ENCODE measurements around the gene OSBPL10. TPM values are rescaled to one million over a fixed set of nuclear protein-coding genes. Genes with fewer than 3 reads are reported as not detected.

OSBPL10 gene
- total and polyA plus RNA-seq, 2 experiments from 2014 or later: 2.4 to 8.1 TPM

- no peak for DNase-seq
- in situ Hi-C loops (cut with MboI): no loop called here
- Histone ChIP-seq H4K20me1 (ENCODE audit: insufficient read depth) (no peaks in the 10 kb centered on the region; the same call in 1 of the 2 replicates), H2AFZ (no peak overlapping the region), H3K9ac (no peak overlapping the region), H3K27ac (no peak overlapping the region), H3K9me3 (ENCODE audit: low read depth) (no peaks in the 10 kb centered on the region), H3K79me2 (ENCODE audit: insufficient read depth) (no peaks in the 10 kb centered on the region), H3K9me2 (ENCODE audit: insufficient read depth) (no peaks in the 10 kb centered on the region), H3K27me3 (replicated peaks; ENCODE audit: insufficient read depth) (no peaks in the 10 kb centered on the region), H3K36me3 (ENCODE audit: low read depth) (no peaks in the 10 kb centered on the region), H3K4me2 (ENCODE audit: unreplicated experiment) (no peak overlapping the region), H3K4me1 (ENCODE audit: insufficient read depth) (peaks cover under 1% of the 10 kb centered on the region), H3F3A (ENCODE audit: insufficient read depth) (peaks cover under 1% of the 10 kb centered on the region; the same call in 1 of the 2 replicates), H3K4me3 (no peak overlapping the region)
- no peak for TF ChIP-seq EZH2phosphoT487 (IDR thresholded peaks at IDR 0.05; ENCODE audit: insufficient read depth, low read depth)
- TF ChIP-seq EZH2 (IDR thresholded peaks at IDR 0.05; ENCODE audit: insufficient read depth, poor library complexity, severe bottlenecking): no peak
- 81 to 87% methylated on average over 6 of the region's 6 CpGs for WGBS, 2 experiments (ENCODE audit: low coverage in 1 of 2, low lambda C conversion rate in 2 of 2, missing lambda C conversion rate in 2 of 2)
Measured at GRCh38 chr3:31710123-31710803, 270.8 kb downstream of the OSBPL10 start.

DNA sequence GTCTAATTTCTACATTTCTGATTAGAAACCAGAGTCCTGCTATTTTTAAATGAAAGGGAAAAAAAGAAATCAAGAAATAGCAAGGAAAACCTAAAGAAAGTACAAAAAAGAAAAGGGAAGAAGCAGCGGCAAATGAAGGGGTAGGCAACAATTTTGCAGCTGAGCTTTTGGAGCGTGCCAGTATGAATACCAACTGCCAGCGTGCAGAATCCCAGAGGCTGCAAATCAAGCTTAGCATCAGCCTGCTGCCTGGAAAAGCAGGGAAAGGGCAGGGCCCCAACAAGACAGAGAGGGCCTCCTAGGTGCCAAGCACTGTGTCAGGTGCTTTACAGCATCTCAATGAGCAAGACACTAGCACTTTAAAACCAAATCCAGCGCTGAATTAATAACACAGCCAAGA lies 271.5 kb downstream of the OSBPL10 start:
- H3K36me3 ChIP-seq (ENCODE audit: low read depth): no peaks in the 10 kb centered on the region
- H3F3A ChIP-seq (ENCODE audit: insufficient read depth): peaks cover 8% of the 10 kb centered on the region; the same call in 1 of the 2 replicates
- no peaks in the 10 kb centered on the region for H3K9me2 ChIP-seq (ENCODE audit: insufficient read depth)
- no peaks in the 10 kb centered on the region for H3K9me3 ChIP-seq (ENCODE audit: low read depth)
- no peaks in the 10 kb centered on the region for H3K79me2 ChIP-seq (ENCODE audit: insufficient read depth)
- TF ChIP-seq EZH2phosphoT487 (IDR thresholded peaks at IDR 0.05; ENCODE audit: insufficient read depth, low read depth) (no peak), EZH2 (IDR thresholded peaks at IDR 0.05; ENCODE audit: insufficient read depth, poor library complexity, severe bottlenecking) (no peak)
- in situ Hi-C loops (cut with MboI): no loop called here
- no peak overlapping the region for H2AFZ ChIP-seq
- H3K27me3 ChIP-seq (replicated peaks; ENCODE audit: insufficient read depth): no peaks in the 10 kb centered on the region
- no peak overlapping the region for H3K4me3 ChIP-seq
- H3K9ac ChIP-seq: no peak overlapping the region
- H3K4me1 ChIP-seq (ENCODE audit: insufficient read depth): peaks cover 7% of the 10 kb centered on the region
- H3K4me2 ChIP-seq (ENCODE audit: unreplicated experiment): no peak overlapping the region
- no peak overlapping the region for H3K27ac ChIP-seq
- no peak for DNase-seq
- WGBS, 2 experiments (ENCODE audit: low coverage in 1 of 2, low lambda C conversion rate in 2 of 2, missing lambda C conversion rate in 2 of 2): 79 to 87% methylated on average over 4 of the region's 4 CpGs
- H4K20me1 ChIP-seq (ENCODE audit: insufficient read depth): no peaks in the 10 kb centered on the region; the same call in 1 of the 2 replicates

GRCh38 chr3:31709005-31709404 lies 272.1 kb downstream of the OSBPL10 start:
- no peak overlapping the region for H3K4me2 ChIP-seq (ENCODE audit: unreplicated experiment)

GRCh38 chr3:31707286-31707685 lies 273.8 kb downstream of the OSBPL10 start:
- Histone ChIP-seq H3K9ac (no peak overlapping the region), H3K4me1 (ENCODE audit: insufficient read depth) (peaks cover 11% of the 10 kb centered on the region), H3K4me2 (ENCODE audit: unreplicated experiment) (no peak overlapping the region), H3K9me2 (ENCODE audit: insufficient read depth) (no peaks in the 10 kb centered on the region), H3K9me3 (ENCODE audit: low read depth) (no peaks in the 10 kb centered on the region), H3K79me2 (ENCODE audit: insufficient read depth) (no peaks in the 10 kb centered on the region), H3K27me3 (replicated peaks; ENCODE audit: insufficient read depth) (no peaks in the 10 kb centered on the region), H2AFZ (no peak overlapping the region), H3F3A (ENCODE audit: insufficient read depth) (peaks cover 15% of the 10 kb centered on the region), H3K36me3 (ENCODE audit: low read depth) (no peaks in the 10 kb centered on the region), H4K20me1 (ENCODE audit: insufficient read depth) (no peaks in the 10 kb centered on the region; the same call in 1 of the 2 replicates), H3K27ac (no peak overlapping the region), H3K4me3 (no peak overlapping the region)
- DNase-seq: no peak
- TF ChIP-seq EZH2phosphoT487 (IDR thresholded peaks at IDR 0.05; ENCODE audit: insufficient read depth, low read depth): no peak
- no peak for TF ChIP-seq EZH2 (IDR thresholded peaks at IDR 0.05; ENCODE audit: insufficient read depth, poor library complexity, severe bottlenecking)
- in situ Hi-C loops (cut with MboI): no loop called here

More at GRCh38 chr3:31709005-31709404, 272.1 kb downstream of the OSBPL10 start:
- Histone ChIP-seq H3K9me2 (ENCODE audit: insufficient read depth) (no peaks in the 10 kb centered on the region), H3K9me3 (ENCODE audit: low read depth) (no peaks in the 10 kb centered on the region), H3K27ac (no peak overlapping the region), H3K9ac (no peak overlapping the region), H3K27me3 (replicated peaks; ENCODE audit: insufficient read depth) (no peaks in the 10 kb centered on the region), H3K36me3 (ENCODE audit: low read depth) (no peaks in the 10 kb centered on the region), H3K4me3 (no peak overlapping the region), H3F3A (ENCODE audit: insufficient read depth) (peaks cover 13% of the 10 kb centered on the region), H4K20me1 (ENCODE audit: insufficient read depth) (no peaks in the 10 kb centered on the region; the same call in 1 of the 2 replicates), H2AFZ (no peak overlapping the region), H3K4me1 (ENCODE audit: insufficient read depth) (peaks cover 11% of the 10 kb centered on the region), H3K79me2 (ENCODE audit: insufficient read depth) (no peaks in the 10 kb centered on the region)
- WGBS, 2 experiments (ENCODE audit: low coverage in 1 of 2, low lambda C conversion rate in 2 of 2, missing lambda C conversion rate in 2 of 2): 71 to 74% methylated on average over 9 of the region's 9 CpGs
- DNase-seq: no peak
- TF ChIP-seq EZH2phosphoT487 (IDR thresholded peaks at IDR 0.05; ENCODE audit: insufficient read depth, low read depth) (no peak), EZH2 (IDR thresholded peaks at IDR 0.05; ENCODE audit: insufficient read depth, poor library complexity, severe bottlenecking) (no peak)
- in situ Hi-C loops (cut with MboI): no loop called here

All from GM23248 (cell line).